AG09309 (cell line): Measurements from ENCODE around the gene FLVCR1.

ENCODE experiments used
- DNase-seq: peaks from one replicate; pipeline ENCODE4 v3.0.0-alpha.2; 2010; ENCODE audit warnings: low read depth
- H3K4me3 ChIP-seq: 2 replicates; pipeline ENCODE4 v1.5.1; 2011; ENCODE audit warnings: mild to moderate bottlenecking, low read depth, low read length, moderate library complexity; ENCODE audit not compliant: control insufficient read depth
- TF ChIP-seq, protein P1 (sequence below): IDR thresholded peaks from 2 replicates; pipeline ENCODE4 v1.5.1; 2011; ENCODE audit warnings: mild to moderate bottlenecking, low read depth, low read length, inconsistent platforms; ENCODE audit not compliant: insufficient read depth, control insufficient read depth; ENCODE audit errors: missing control alignments

The FLVCR1 gene

DNA sequence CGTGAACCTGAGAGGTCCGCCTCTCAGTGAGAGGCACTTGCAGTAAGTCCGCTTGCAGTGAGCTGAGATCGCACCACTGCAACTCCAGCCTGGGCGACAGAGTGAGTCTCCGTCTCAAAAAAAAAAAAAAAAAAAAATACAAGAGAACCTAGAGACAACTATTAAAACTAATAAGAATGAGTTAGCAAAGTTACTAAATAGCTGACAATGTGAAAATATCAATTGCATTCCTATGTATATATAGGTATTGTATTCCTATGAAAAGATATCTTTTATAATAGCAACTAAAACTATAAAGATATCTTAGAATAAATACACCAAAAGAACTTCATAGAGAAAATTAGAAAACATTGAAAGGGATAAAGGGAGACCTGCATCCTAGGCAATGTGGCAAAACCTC, 20.3 kb downstream of the FLVCR1 start:
- no peak for DNase-seq
- no peak overlapping the region for H3K4me3 ChIP-seq
- TF ChIP-seq, protein P1, sequence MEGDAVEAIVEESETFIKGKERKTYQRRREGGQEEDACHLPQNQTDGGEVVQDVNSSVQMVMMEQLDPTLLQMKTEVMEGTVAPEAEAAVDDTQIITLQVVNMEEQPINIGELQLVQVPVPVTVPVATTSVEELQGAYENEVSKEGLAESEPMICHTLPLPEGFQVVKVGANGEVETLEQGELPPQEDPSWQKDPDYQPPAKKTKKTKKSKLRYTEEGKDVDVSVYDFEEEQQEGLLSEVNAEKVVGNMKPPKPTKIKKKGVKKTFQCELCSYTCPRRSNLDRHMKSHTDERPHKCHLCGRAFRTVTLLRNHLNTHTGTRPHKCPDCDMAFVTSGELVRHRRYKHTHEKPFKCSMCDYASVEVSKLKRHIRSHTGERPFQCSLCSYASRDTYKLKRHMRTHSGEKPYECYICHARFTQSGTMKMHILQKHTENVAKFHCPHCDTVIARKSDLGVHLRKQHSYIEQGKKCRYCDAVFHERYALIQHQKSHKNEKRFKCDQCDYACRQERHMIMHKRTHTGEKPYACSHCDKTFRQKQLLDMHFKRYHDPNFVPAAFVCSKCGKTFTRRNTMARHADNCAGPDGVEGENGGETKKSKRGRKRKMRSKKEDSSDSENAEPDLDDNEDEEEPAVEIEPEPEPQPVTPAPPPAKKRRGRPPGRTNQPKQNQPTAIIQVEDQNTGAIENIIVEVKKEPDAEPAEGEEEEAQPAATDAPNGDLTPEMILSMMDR: no peak

DNA sequence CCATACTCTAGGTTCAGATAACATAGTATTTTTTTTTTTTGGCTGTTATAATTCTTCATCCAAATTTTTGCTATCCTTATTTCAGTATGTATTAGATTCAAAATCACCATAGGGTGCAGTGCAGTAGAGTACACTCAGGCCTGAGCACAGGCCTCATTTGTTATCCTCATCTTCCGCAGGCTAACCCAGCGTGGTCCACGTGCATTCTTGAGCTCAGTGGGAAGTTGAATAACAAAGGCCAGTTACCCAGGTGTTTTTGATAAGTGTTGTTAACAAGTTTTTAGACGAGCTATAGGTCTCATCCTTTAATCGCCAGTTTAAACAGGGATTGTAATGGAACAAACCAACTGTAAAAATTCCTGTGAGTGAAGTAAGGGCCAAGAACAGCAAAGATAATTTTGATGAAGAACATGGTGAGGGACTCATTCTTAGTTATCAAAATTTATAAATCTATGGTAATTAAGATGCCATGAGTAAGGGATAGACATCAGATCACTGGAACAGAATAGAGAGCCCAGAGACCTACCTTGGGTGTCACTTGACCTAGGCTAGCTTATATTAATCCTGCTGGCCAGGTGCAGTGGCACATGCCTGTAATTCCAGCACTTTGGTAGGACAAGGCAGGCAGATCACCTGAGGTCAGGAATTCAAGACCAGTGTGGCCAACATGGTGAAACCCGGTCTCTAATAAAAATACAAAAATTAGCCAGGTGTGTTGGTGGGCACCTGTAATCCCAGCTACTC, 22.0 kb downstream of the FLVCR1 start:
- TF ChIP-seq, protein P1: no peak
- no peak for DNase-seq
- H3K4me3 ChIP-seq: no peak overlapping the region

DNA sequence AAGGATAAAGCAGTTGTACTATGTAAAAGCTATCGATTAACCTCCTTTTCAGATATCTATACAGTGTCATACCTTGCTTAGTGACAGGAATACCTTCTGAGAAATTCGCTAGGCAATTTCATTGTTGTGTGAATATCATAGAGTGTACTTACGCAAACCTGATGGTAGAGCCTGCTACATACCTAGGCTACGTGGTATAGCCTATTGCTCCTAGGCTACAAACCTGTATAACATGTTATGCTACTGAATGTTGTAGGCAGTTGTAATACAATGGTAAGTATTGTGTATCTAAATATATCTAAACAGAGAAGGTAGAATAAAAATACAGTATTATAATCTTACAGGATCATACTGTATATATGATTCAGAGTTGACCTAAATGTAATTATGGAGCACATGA, 26.5 kb downstream of the FLVCR1 start:
- no peak overlapping the region for H3K4me3 ChIP-seq
- TF ChIP-seq, protein P1: no peak
- no peak for DNase-seq

DNA sequence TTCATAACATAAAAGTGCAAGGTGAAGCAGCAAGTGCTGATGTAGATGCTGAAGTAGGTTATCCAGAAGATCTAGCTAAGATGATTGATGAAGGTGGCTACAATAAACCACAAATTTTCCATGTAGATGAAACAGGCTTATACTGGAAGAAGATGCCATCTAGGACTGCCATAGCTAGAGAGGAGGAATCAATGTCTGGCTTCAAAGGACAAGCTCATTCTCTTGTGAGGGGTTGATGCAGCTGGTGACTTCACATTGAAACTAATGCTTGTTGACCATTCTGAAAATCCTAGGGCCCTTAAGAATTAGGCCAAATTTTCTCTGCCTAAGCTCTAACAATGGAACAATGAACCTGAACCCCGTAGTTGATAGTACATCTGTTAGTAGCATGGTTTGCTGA, 34.0 kb downstream of the FLVCR1 start:
- H3K4me3 ChIP-seq: no peak overlapping the region
- DNase-seq: no peak
- TF ChIP-seq, protein P1: no peak

DNA sequence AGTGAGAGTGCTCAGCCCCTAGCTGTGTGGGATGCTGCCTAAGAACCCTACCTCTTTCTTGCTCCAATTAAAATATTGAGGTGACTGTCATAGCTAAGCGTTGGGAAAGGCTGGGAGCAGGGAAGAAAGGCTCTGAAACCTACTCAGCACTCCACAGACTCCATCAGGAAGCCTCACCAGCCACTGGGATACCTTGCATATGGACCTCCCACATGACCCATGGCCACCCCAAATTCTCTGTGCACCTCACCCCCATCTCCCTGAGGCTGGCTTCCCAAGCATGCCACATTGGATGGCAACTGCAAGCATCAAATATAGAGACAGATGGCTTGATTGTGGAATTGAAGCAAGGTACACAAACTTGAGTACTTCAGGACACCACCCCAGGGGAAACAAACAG, 41.8 kb downstream of the FLVCR1 start:
- DNase-seq: no peak
- TF ChIP-seq, protein P1: no peak
- no peak overlapping the region for H3K4me3 ChIP-seq

DNA sequence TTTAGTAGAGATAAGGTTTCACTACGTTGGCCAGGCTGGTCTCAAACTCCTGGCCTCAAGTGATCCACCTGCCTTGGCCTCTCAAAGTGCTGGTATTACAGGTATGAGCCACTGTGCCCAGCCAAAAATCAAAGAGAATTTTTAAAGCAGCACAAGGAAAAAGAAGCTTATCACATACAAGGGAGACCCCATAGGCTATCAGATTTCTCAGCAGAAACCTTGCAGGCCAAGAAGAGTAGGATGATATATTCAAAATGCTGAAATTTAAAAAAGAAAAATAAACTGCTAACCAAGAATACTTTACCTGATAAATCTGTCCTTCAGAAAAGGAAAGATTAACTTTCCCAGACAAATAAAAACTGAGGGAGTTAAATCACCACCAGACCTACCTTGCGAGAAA, 43.2 kb downstream of the FLVCR1 start:
- DNase-seq: no peak
- TF ChIP-seq, protein P1: no peak
- H3K4me3 ChIP-seq: no peak overlapping the region

DNA sequence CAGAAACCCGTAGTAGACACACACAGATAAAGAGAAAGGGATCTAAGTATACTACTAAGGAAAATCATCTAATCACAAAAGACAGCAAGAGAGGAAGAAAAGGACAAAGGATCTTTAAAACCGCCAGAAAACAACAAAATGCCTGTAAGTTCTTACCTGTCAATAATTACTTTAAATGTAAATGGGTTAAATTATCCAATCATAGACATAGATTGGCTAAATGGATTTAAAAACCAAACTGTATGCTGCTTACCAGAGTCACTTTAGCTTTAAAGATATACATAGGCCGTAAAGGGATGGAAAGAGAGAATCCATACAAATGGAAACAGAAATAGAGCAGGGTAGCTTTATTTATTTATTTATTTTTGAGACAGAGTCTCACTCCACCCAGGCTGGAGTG, 44.0 kb downstream of the FLVCR1 start:
- no peak overlapping the region for H3K4me3 ChIP-seq
- no peak for DNase-seq

More for the DNA sequence above, 44.0 kb downstream of the FLVCR1 start:
- TF ChIP-seq, protein P1: no peak
